Colonic mucosa (tissue), 4 donors: ENCODE measurements around the gene TMEM51. TPM values are rescaled to one million over a fixed set of nuclear protein-coding genes. Genes with fewer than 3 reads are reported as not detected.

ENCODE experiments used
- DNase-seq: peaks from one replicate; pipeline ENCODE4 v3.0.0-alpha.2; 2020
- H3K27ac ChIP-seq: fragments of 200-600 bp; one replicate; pipeline ENCODE4 v1.8.0; 2021
- H3K27me3 ChIP-seq: fragments of 200-600 bp; one replicate; pipeline ENCODE4 v1.8.0; 2021
- H3K36me3 ChIP-seq: fragments of 200-600 bp; one replicate; pipeline ENCODE4 v1.8.0; 2021
- H3K4me1 ChIP-seq: fragments of 200-600 bp; one replicate; pipeline ENCODE4 v1.8.0; 2021; ENCODE audit warnings: mild to moderate bottlenecking
- H3K4me3 ChIP-seq: fragments of 200-600 bp; one replicate; pipeline ENCODE4 v1.8.0; 2021
- H3K9ac ChIP-seq, 2 donors: one replicate each; pipeline ENCODE4 v1.7.0; 2013; ENCODE audit warnings: control low read depth in 2 of 2, low read depth in 2 of 2, low read length in 2 of 2
- H3K9me3 ChIP-seq: fragments of 200-600 bp; one replicate; pipeline ENCODE4 v1.8.0; 2021
- CTCF ChIP-seq: fragments of 200-600 bp; IDR thresholded peaks from one replicate; pipeline ENCODE4 v1.8.0; 2022; ENCODE audit warnings: antibody characterized with exemption, mild to moderate bottlenecking
- intact Hi-C: fragments of 100-400 bp; cut with DNase I; formaldehyde crosslinking; loops from one replicate; pipeline ENCODE4 v1.14.1; 2022
- total RNA-seq, 2 donors: library from RNA; stranded (reverse); fragmentation: NEBNext Ultra II Directional in 1 of 2; extraction: Animal tissue kit (Norgen Biotek cat#: 25700) in 1 of 2; gene quantifications; one replicate each; pipeline ENCODE4 v1.2.1, GENCODE V29; 2021
- donor health status: healthy.
- donor health status: DM: no; HTN: no; CAD: no.
- donor health status: DM: no; HTN: no; CAD: no.

Gene TMEM51
- total RNA-seq, 2 donors from 2014 or later, result 21.3 to 28.6 TPM

- intact Hi-C loops, result no loop called here
- no peak for TF ChIP-seq CTCF
- no peak for DNase-seq
- H3K36me3 ChIP-seq, result no peaks in the 10 kb centered on the region
- H3K4me3 ChIP-seq, result no peak overlapping the region
- H3K27ac ChIP-seq, result no peak overlapping the region
- H3K9ac ChIP-seq, result no peak overlapping the region
- H3K4me1 ChIP-seq, result peaks cover 4% of the 10 kb centered on the region
- no peaks in the 10 kb centered on the region for H3K27me3 ChIP-seq
- no peaks in the 10 kb centered on the region for H3K9me3 ChIP-seq
Observed at GRCh38 chr1:15248216-15248615, 94.7 kb downstream of the TMEM51 start.

- no peak overlapping the region for H3K27ac ChIP-seq
- no peak overlapping the region for H3K9ac ChIP-seq
- no peak for DNase-seq
- no peaks in the 10 kb centered on the region for H3K9me3 ChIP-seq
- H3K27me3 ChIP-seq, result no peaks in the 10 kb centered on the region
- no peak for TF ChIP-seq CTCF
- intact Hi-C loops, result no loop called here
- no peak overlapping the region for H3K4me3 ChIP-seq
- peaks cover 4% of the 10 kb centered on the region for H3K4me1 ChIP-seq
- no peaks in the 10 kb centered on the region for H3K36me3 ChIP-seq
Observed at GRCh38 chr1:15249081-15249480, 95.5 kb downstream of the TMEM51 start.

- H3K9ac ChIP-seq, result no peak overlapping the region
- H3K27ac ChIP-seq, result no peak overlapping the region
- intact Hi-C loops, result no loop called here
- H3K4me3 ChIP-seq, result no peak overlapping the region
- no peaks in the 10 kb centered on the region for H3K9me3 ChIP-seq
- no peaks in the 10 kb centered on the region for H3K27me3 ChIP-seq
- no peaks in the 10 kb centered on the region for H3K36me3 ChIP-seq
- DNase-seq, result no peak
- TF ChIP-seq CTCF, result no peak
- peaks cover 4% of the 10 kb centered on the region for H3K4me1 ChIP-seq
Observed at GRCh38 chr1:15251857-15252835, 98.6 kb downstream of the TMEM51 start.

GRCh38 chr1:15254559-15254958 lies 101.0 kb downstream of the TMEM51 start:
- TF ChIP-seq CTCF, result no peak
- Histone ChIP-seq H3K4me3 (no peak overlapping the region), H3K9me3 (no peaks in the 10 kb centered on the region), H3K36me3 (no peaks in the 10 kb centered on the region), H3K9ac (no peak overlapping the region), H3K4me1 (no peaks in the 10 kb centered on the region), H3K27me3 (no peaks in the 10 kb centered on the region), H3K27ac (no peak overlapping the region)
- DNase-seq, result no peak
- intact Hi-C loops, result no loop called here

- H3K9ac ChIP-seq, result no peak overlapping the region
- no peaks in the 10 kb centered on the region for H3K4me1 ChIP-seq
- H3K9me3 ChIP-seq, result no peaks in the 10 kb centered on the region
- no peaks in the 10 kb centered on the region for H3K27me3 ChIP-seq
- no peak overlapping the region for H3K27ac ChIP-seq
- intact Hi-C loops, result no loop called here
- H3K36me3 ChIP-seq, result no peaks in the 10 kb centered on the region
- no peak overlapping the region for H3K4me3 ChIP-seq
- TF ChIP-seq CTCF, result no peak
- DNase-seq, result no peak
Observed at GRCh38 chr1:15255582-15256149, 102.1 kb downstream of the TMEM51 start.
